ENCODE results near the gene TP63.

DNA sequence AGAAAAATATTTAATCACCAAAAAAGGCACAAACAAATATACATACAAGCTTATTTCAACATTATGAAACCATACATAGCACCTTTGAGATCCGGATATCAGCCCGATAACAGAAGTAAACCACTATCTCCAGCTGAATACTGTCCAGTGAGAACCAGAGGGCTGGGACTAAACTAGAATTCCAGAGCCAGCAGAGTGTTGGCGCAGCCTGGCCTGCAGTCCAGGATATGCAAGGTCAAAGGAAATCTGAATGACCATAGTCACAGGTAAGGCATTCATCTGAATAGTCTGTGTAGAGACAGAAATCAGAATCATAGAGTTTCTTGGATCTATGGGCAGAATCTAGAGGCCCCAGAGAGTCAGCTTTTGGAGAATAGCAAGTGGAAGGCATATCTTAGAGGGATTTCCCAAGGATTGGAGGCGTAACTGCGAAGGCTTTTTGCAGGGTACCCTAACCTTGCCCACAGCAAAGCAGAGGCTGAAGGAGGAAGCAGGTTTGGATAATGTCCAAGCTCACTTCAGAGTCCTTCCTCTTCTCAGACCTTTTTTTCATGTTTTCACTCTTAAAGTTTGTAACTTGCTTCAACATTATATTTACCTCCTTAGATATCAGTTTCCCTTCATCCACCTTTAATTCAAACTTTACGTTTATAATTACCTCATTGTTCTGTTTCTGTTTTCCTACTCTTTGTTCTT is 32.5 kb upstream of the TP63 start:
- TF ChIP-seq, protein P1, sequence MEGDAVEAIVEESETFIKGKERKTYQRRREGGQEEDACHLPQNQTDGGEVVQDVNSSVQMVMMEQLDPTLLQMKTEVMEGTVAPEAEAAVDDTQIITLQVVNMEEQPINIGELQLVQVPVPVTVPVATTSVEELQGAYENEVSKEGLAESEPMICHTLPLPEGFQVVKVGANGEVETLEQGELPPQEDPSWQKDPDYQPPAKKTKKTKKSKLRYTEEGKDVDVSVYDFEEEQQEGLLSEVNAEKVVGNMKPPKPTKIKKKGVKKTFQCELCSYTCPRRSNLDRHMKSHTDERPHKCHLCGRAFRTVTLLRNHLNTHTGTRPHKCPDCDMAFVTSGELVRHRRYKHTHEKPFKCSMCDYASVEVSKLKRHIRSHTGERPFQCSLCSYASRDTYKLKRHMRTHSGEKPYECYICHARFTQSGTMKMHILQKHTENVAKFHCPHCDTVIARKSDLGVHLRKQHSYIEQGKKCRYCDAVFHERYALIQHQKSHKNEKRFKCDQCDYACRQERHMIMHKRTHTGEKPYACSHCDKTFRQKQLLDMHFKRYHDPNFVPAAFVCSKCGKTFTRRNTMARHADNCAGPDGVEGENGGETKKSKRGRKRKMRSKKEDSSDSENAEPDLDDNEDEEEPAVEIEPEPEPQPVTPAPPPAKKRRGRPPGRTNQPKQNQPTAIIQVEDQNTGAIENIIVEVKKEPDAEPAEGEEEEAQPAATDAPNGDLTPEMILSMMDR (conservative IDR thresholded peaks at IDR 0.05), result no peak
- TF ChIP-seq ZFX (IDR thresholded peaks at IDR 0.05), result no peak

All from C4-2B (cell line).